IMR-90 (cell line): ENCODE measurements around the gene CEP170B. TPM values are rescaled to one million over a fixed set of nuclear protein-coding genes. Genes with fewer than 3 reads are reported as not detected.
A peak's percentile ranks its signal among the peaks of the same experiment; 100 is the strongest.

Experiments used
- ATAC-seq: fragments of 200-7000 bp; cut with Tn5 transposase; 2 replicates; pipeline ENCODE4 v1.9.1; 2020; ENCODE audit warnings: low read depth, mild to moderate bottlenecking, moderate library complexity
- BruUV-seq: library from RNA; stranded (reverse); fragments of 400-500 nt; replicated peaks from 2 replicates; lab custom pipeline; 2021; lab: Mats Ljungman, UMichigan
- CTCF ChIA-PET: fragments of 300-600 bp; formaldehyde crosslinking; extraction: SDS; loops from one replicate; lab custom pipeline; 2021; ENCODE audit warnings: antibody characterized with exemption; lab: Yijun Ruan, JAX
- POLR2A ChIA-PET: fragments of 300-600 bp; sonication (Branson Sonifier 250); formaldehyde crosslinking; loops from one replicate; lab custom pipeline; 2022; ENCODE audit warnings: antibody characterized with exemption; ENCODE audit not compliant: unreplicated experiment; lab: Charles Lee
- DNase-seq: peaks from one replicate; pipeline ENCODE4 v3.0.0; 2013
- H2AFZ ChIP-seq: replicated peaks from 2 replicates; pipeline ENCODE3; 2013; ENCODE audit warnings: low read length, mild to moderate bottlenecking; ENCODE audit not compliant: poor library complexity
- H2AK5ac ChIP-seq: 2 replicates; pipeline ENCODE4 v1.6.1; 2013; ENCODE audit warnings: low read depth, low read length, inconsistent platforms
- H2AK9ac ChIP-seq: replicated peaks from 2 replicates; pipeline ENCODE3; 2013; ENCODE audit warnings: mild to moderate bottlenecking, low read depth, low read length, moderate library complexity; ENCODE audit not compliant: poor library complexity
- H2BK120ac ChIP-seq: 2 replicates; pipeline ENCODE4 v1.6.1; 2013; ENCODE audit warnings: low read depth, low read length, inconsistent platforms
- H2BK15ac ChIP-seq: 3 replicates; pipeline ENCODE4 v1.6.1; 2013; ENCODE audit warnings: low read depth, low read length, inconsistent platforms
- H2BK20ac ChIP-seq: 2 replicates; pipeline ENCODE4 v1.6.1; 2013; ENCODE audit warnings: low read depth, mild to moderate bottlenecking, inconsistent platforms, low read length, moderate library complexity
- H2BK5ac ChIP-seq: 2 replicates; pipeline ENCODE4 v1.6.1; 2013; ENCODE audit warnings: mild to moderate bottlenecking, low read depth, low read length, inconsistent platforms; ENCODE audit not compliant: poor library complexity, severe bottlenecking
- H3K14ac ChIP-seq: replicated peaks from 2 replicates; pipeline ENCODE4 v1.6.1; 2013; ENCODE audit warnings: low read depth, low read length, inconsistent platforms
- H3K18ac ChIP-seq: 2 replicates; pipeline ENCODE4 v1.6.1; 2013; ENCODE audit warnings: low read depth, low read length, control low read depth
- H3K23ac ChIP-seq: 2 replicates; pipeline ENCODE4 v1.6.1; 2013; ENCODE audit warnings: low read depth, low read length, inconsistent platforms
- H3K27ac ChIP-seq: 2 replicates; pipeline ENCODE4 v1.5.1; 2013; ENCODE audit warnings: mild to moderate bottlenecking, control low read depth, low read length; ENCODE audit not compliant: insufficient read depth
- H3K27me3 ChIP-seq: 2 replicates; pipeline ENCODE4 v1.6.1; 2013; ENCODE audit warnings: low read length; ENCODE audit not compliant: control insufficient read depth, insufficient read depth
- H3K36me3 ChIP-seq: 2 replicates; pipeline ENCODE4 v1.6.1; 2013; ENCODE audit warnings: low read length, mixed read lengths; ENCODE audit not compliant: control insufficient read depth, insufficient read depth
- H3K4ac ChIP-seq: 2 replicates; pipeline ENCODE4 v1.6.1; 2013; ENCODE audit warnings: low read depth, low read length, inconsistent platforms
- H3K4me1 ChIP-seq: 2 replicates; pipeline ENCODE4 v1.6.1; 2013; ENCODE audit warnings: low read length, mixed read lengths; ENCODE audit not compliant: control insufficient read depth, insufficient read depth
- H3K4me2 ChIP-seq: 2 replicates; pipeline ENCODE4 v1.6.1; 2013; ENCODE audit warnings: low read depth, mild to moderate bottlenecking, control low read depth, low read length, moderate library complexity
- H3K4me3 ChIP-seq: 2 replicates; pipeline ENCODE4 v1.5.1; 2013; ENCODE audit warnings: low read depth, mild to moderate bottlenecking, control low read depth, low read length, moderate library complexity; ENCODE audit not compliant: insufficient read depth
- H3K56ac ChIP-seq: 2 replicates; pipeline ENCODE4 v1.6.1; 2013; ENCODE audit warnings: low read length, inconsistent platforms; ENCODE audit not compliant: insufficient read depth; ENCODE audit errors: extremely low read depth
- H3K79me1 ChIP-seq, 2 experiments: 2 replicates each; pipeline ENCODE4 v1.6.1; 2013; ENCODE audit warnings: low read length in 2 of 2, inconsistent platforms in 1 of 2, low read depth in 1 of 2
- H3K9ac ChIP-seq: 2 replicates; pipeline ENCODE4 v1.6.1; 2013; ENCODE audit warnings: low read depth, low read length, control low read depth
- H3K9me1 ChIP-seq: 2 replicates; pipeline ENCODE4 v1.6.1; 2013; ENCODE audit warnings: low read length, inconsistent platforms; ENCODE audit not compliant: insufficient read depth
- H3K9me3 ChIP-seq: 2 replicates; pipeline ENCODE4 v1.6.1; 2013; ENCODE audit warnings: low read length; ENCODE audit not compliant: control insufficient read depth, insufficient read depth
- H4K20me1 ChIP-seq: 2 replicates; pipeline ENCODE4 v1.6.1; 2013; ENCODE audit warnings: low read length, inconsistent platforms; ENCODE audit not compliant: insufficient read depth
- H4K5ac ChIP-seq: 2 replicates; pipeline ENCODE4 v1.6.1; 2013; ENCODE audit warnings: mild to moderate bottlenecking, low read depth, low read length, control low read depth
- H4K8ac ChIP-seq, 2 experiments: 2 replicates each; pipeline ENCODE4 v1.6.1; 2013; ENCODE audit warnings: low read depth in 2 of 2, low read length in 2 of 2, control low read depth in 1 of 2, inconsistent platforms in 1 of 2
- H4K91ac ChIP-seq: 2 replicates; pipeline ENCODE4 v1.6.1; 2013; ENCODE audit warnings: low read depth, low read length, inconsistent platforms; ENCODE audit not compliant: insufficient read depth
- BHLHE40 ChIP-seq: fragments of 150-350 bp; IDR thresholded peaks from 2 replicates; pipeline ENCODE4 v1.6.1; 2016; ENCODE audit warnings: mild to moderate bottlenecking, low read depth, low read length
- CEBPB ChIP-seq: IDR thresholded peaks from 2 replicates; pipeline ENCODE4 v1.6.1; 2012; ENCODE audit warnings: low read depth, low read length, improper control_type of control experiment
- CHD1 ChIP-seq: IDR thresholded peaks from 2 replicates; pipeline ENCODE4 v1.6.1; 2012; ENCODE audit warnings: low read depth, low read length, improper control_type of control experiment
- FOS ChIP-seq: fragments of 150-350 bp; IDR thresholded peaks from 2 replicates; pipeline ENCODE4 v1.6.1; 2016; ENCODE audit warnings: low read depth, low read length
- MAFK ChIP-seq: IDR thresholded peaks from 2 replicates; pipeline ENCODE4 v1.6.1; 2012; ENCODE audit warnings: low read depth, low read length, improper control_type of control experiment
- MAZ ChIP-seq: IDR thresholded peaks from 2 replicates; pipeline ENCODE4 v1.6.1; 2012; ENCODE audit warnings: low read depth, mild to moderate bottlenecking, low read length, improper control_type of control experiment, moderate library complexity, borderline replicate concordance
- MXI1 ChIP-seq: IDR thresholded peaks from 2 replicates; pipeline ENCODE4 v1.6.1; 2012; ENCODE audit warnings: low read depth, mild to moderate bottlenecking, low read length, moderate library complexity, borderline replicate concordance
- NFE2L2 ChIP-seq: fragments of 150-350 bp; IDR thresholded peaks from 2 replicates; pipeline ENCODE4 v1.6.1; 2016; ENCODE audit warnings: low read depth, mild to moderate bottlenecking, low read length
- POLR2A ChIP-seq: IDR thresholded peaks from 2 replicates; pipeline ENCODE4 v1.6.1; 2012; ENCODE audit warnings: mild to moderate bottlenecking, low read depth, low read length
- RAD21 ChIP-seq: IDR thresholded peaks from 2 replicates; pipeline ENCODE4 v1.6.1; 2012; ENCODE audit warnings: low read length, improper control_type of control experiment
- RCOR1 ChIP-seq: IDR thresholded peaks from 2 replicates; pipeline ENCODE4 v1.6.1; 2012; ENCODE audit warnings: mild to moderate bottlenecking, low read length, improper control_type of control experiment; ENCODE audit not compliant: insufficient replicate concordance
- RFX5 ChIP-seq: IDR thresholded peaks from 2 replicates; pipeline ENCODE4 v1.8.0; 2012; ENCODE audit warnings: low read depth, mild to moderate bottlenecking, low read length, moderate library complexity
- WGBS, 2 experiments: methylation state at CpG; one replicate each; pipeline versions ENCODE4 v1.1.5 to v1.1.7; 2013; ENCODE audit warnings: missing lambda C conversion rate in 2 of 2; ENCODE audit not compliant: insufficient read length in 1 of 2; ENCODE audit errors: extremely low coverage in 2 of 2; 5-methylcytosine and 5-hydroxymethylcytosine counted together
- dilution Hi-C: fragments of 300-500 bp; cut with HindIII; formaldehyde crosslinking; loops from one replicate; pipeline ENCODE4 v1.14.3; 2018; ENCODE audit warnings: low sequenced_read_pairs; ENCODE audit not compliant: unreplicated experiment
- in situ Hi-C: fragments of 300-500 bp; cut with MboI; formaldehyde crosslinking; loops from 3 replicates; pipeline ENCODE4 v1.14.3; 2019; ENCODE audit warnings: low sequenced_read_pairs, inconsistent platforms, mixed read lengths
- intact Hi-C: fragments of 100-400 bp; cut with micrococcal nuclease; formaldehyde crosslinking; loops from 2 replicates; pipeline ENCODE4 v1.10.0; 2022
- polyA plus RNA-seq, 3 experiments: library from polyadenylated mRNA; depleted of rRNA; stranded (reverse); fragments of >200 nt; gene quantifications; 2 replicates each; pipeline ENCODE4 v1.2.3, GENCODE V29; 2012; ENCODE audit warnings: low replicate concordance in 1 of 3
- total RNA-seq: library from RNA; depleted of rRNA; stranded (reverse); fragments of >200 nt; gene quantifications from 2 replicates; pipeline ENCODE4 v1.2.3, GENCODE V29; 2012
- TF ChIP-seq, protein P1 (sequence below): fragments of 150-350 bp; IDR thresholded peaks from 2 replicates; pipeline ENCODE4 v1.6.1; 2017; ENCODE audit warnings: mild to moderate bottlenecking, antibody characterized with exemption, low read length, low read depth
- TF ChIP-seq, protein P2 (sequence below): fragments of 150-350 bp; IDR thresholded peaks from 2 replicates; pipeline ENCODE4 v1.6.1; 2016; ENCODE audit warnings: low read depth, mild to moderate bottlenecking, low read length, moderate library complexity, borderline replicate concordance
- TF ChIP-seq, protein P3 (sequence below): conservative IDR thresholded peaks from 2 replicates; pipeline ENCODE4 v1.5.1; 2012; ENCODE audit warnings: mild to moderate bottlenecking, low read depth, low read length, improper control_type of control experiment

CEP170B gene
- total and polyA plus RNA-seq, 2 of the 4 experiments (the other 2 are of a cell fraction), result 3.6 to 13.1 TPM

DNA sequence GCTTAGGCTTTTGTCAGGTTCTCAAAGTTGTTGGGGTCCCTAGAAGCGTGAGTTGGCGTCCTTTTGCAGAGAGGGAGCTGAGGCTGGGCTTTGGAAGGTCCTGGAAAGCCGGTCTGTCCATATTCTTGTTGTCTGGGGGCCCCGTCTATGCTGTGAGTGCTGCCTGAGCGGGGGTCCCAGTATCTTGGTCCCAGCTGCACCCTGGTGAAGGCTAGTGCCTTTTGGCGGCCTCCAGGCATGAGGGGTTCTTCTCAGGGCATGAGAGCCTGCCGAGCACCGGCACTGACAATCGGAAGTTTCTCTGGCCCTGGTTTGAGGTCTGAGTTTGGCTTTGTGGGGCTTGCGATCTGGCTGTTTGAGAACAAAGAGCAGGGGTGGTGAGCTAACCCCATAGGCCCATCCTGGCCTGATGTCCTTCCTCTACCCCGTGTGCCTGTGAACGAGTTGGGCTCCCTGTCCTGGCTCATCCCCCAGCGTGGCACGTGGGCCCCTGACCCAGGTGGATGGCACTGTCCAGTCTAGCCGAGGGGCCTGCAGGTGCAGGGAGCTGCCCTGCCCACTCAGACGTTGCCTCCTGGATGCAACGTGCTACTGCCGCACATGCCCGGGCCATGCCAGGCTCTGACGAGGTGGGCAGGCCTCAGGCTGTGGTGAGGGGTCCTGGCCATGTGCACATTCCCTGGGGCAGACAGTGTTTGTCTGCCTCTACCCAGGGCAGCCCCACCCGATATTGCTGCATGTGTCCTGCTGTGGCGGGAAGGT lies 3.9 kb downstream of the CEP170B start:
- H2BK120ac ChIP-seq, result no peak overlapping the region
- no peak overlapping the region for H2AFZ ChIP-seq
- peaks cover 20% of the 10 kb centered on the region for H3K4me1 ChIP-seq
- H4K5ac ChIP-seq, result no peak overlapping the region
- H3K14ac ChIP-seq, result no peak overlapping the region
- no peak overlapping the region for H4K91ac ChIP-seq
- no peak overlapping the region for H3K4me3 ChIP-seq
- no peak overlapping the region for H3K18ac ChIP-seq
- DNase-seq, result no peak
- no peak for ATAC-seq
- CTCF ChIA-PET, result no interaction called here
- H4K8ac ChIP-seq, result no peak overlapping the region
- peaks cover 75% of the 10 kb centered on the region for H4K20me1 ChIP-seq
- H3K27me3 ChIP-seq, result peaks cover 9% of the 10 kb centered on the region
- BruUV-seq, result no TSS peak
- H2BK15ac ChIP-seq, result no peak overlapping the region
- H3K9me1 ChIP-seq, result peaks cover 24% of the 10 kb centered on the region
- no peak overlapping the region for H3K23ac ChIP-seq
- WGBS, 2 experiments, result 94% methylated on average over 6 of the region's 22 CpGs; no CpG with 5 or more reads in 1 of the 2 experiments
- H2AK5ac ChIP-seq, result no peak overlapping the region
- H2AK9ac ChIP-seq, result peak overlapping the region; percentile 52
- no peak overlapping the region for H3K27ac ChIP-seq
- peaks cover 5% of the 10 kb centered on the region; the same call in 1 of the 2 replicates for H3K36me3 ChIP-seq
- H2BK5ac ChIP-seq, result no peak overlapping the region
- no peak overlapping the region for H3K4ac ChIP-seq
- H3K79me1 ChIP-seq, result peaks cover 25 to 73% of the 10 kb centered on the region in 2 experiments
- intact Hi-C loops, result loop anchor here (5.0 kb wide), 1 partner anchor 42 kb away; no protein-coding TSS in a partner anchor
- H3K9me3 ChIP-seq, result no peaks in the 10 kb centered on the region
- no peak overlapping the region for H3K4me2 ChIP-seq
- no peak overlapping the region for H3K9ac ChIP-seq
- in situ Hi-C loops, result no loop called here
- no peak overlapping the region for H3K56ac ChIP-seq
- dilution Hi-C loops, result no loop called here
- no peak overlapping the region for H2BK20ac ChIP-seq
- POLR2A ChIA-PET, result no interaction called here
- TF ChIP-seq, protein P1, sequence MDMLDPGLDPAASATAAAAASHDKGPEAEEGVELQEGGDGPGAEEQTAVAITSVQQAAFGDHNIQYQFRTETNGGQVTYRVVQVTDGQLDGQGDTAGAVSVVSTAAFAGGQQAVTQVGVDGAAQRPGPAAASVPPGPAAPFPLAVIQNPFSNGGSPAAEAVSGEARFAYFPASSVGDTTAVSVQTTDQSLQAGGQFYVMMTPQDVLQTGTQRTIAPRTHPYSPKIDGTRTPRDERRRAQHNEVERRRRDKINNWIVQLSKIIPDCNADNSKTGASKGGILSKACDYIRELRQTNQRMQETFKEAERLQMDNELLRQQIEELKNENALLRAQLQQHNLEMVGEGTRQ, result no peak
- no peak for TF ChIP-seq RAD21
- TF ChIP-seq BHLHE40, result no peak
- TF ChIP-seq, protein P2, sequence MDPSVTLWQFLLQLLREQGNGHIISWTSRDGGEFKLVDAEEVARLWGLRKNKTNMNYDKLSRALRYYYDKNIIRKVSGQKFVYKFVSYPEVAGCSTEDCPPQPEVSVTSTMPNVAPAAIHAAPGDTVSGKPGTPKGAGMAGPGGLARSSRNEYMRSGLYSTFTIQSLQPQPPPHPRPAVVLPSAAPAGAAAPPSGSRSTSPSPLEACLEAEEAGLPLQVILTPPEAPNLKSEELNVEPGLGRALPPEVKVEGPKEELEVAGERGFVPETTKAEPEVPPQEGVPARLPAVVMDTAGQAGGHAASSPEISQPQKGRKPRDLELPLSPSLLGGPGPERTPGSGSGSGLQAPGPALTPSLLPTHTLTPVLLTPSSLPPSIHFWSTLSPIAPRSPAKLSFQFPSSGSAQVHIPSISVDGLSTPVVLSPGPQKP, result no peak
- no peak for TF ChIP-seq POLR2A
- TF ChIP-seq CHD1, result no peak
- no peak for TF ChIP-seq MXI1
- TF ChIP-seq RFX5, result no peak
- no peak for TF ChIP-seq CEBPB
- TF ChIP-seq, protein P3, sequence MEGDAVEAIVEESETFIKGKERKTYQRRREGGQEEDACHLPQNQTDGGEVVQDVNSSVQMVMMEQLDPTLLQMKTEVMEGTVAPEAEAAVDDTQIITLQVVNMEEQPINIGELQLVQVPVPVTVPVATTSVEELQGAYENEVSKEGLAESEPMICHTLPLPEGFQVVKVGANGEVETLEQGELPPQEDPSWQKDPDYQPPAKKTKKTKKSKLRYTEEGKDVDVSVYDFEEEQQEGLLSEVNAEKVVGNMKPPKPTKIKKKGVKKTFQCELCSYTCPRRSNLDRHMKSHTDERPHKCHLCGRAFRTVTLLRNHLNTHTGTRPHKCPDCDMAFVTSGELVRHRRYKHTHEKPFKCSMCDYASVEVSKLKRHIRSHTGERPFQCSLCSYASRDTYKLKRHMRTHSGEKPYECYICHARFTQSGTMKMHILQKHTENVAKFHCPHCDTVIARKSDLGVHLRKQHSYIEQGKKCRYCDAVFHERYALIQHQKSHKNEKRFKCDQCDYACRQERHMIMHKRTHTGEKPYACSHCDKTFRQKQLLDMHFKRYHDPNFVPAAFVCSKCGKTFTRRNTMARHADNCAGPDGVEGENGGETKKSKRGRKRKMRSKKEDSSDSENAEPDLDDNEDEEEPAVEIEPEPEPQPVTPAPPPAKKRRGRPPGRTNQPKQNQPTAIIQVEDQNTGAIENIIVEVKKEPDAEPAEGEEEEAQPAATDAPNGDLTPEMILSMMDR, result no peak
- TF ChIP-seq FOS, result no peak
- no peak for TF ChIP-seq MAZ
- no peak for TF ChIP-seq NFE2L2
- no peak for TF ChIP-seq MAFK
- TF ChIP-seq RCOR1, result no peak
